GM19438 (cell line): ENCODE results near the gene NFASC.

ENCODE experiments used
- ATAC-seq: cut with Tn5 transposase; IDR thresholded peaks from one replicate; pipeline ENCODE4 v1.9.1; 2021; ENCODE audit warnings: low read depth; ENCODE audit not compliant: unreplicated experiment

Gene NFASC

DNA sequence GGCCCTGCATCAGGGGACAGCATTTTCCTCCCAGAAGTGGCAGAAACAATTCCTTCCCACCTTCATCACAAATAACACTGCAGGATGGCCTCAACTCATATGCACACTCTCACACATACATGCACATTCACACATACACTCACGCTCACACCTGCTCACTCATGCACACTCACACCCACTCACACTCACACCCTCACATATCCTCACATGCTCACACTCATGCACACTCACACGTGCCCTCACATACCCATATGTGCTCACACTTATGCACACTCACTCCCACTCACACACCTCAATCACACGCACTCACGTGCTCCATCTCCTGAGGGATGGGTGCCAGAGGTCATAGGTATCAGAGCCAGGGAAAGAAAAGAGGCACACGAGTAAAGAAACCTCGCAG is 77.1 kb downstream of the NFASC start:
- ATAC-seq, result no peak

GRCh38 chr1:204950353-204951001 is 79.8 kb downstream of the NFASC start:
- ATAC-seq, result no peak

- no peak for ATAC-seq
Measured at GRCh38 chr1:204958317-204959307, 88.0 kb downstream of the NFASC start.

DNA sequence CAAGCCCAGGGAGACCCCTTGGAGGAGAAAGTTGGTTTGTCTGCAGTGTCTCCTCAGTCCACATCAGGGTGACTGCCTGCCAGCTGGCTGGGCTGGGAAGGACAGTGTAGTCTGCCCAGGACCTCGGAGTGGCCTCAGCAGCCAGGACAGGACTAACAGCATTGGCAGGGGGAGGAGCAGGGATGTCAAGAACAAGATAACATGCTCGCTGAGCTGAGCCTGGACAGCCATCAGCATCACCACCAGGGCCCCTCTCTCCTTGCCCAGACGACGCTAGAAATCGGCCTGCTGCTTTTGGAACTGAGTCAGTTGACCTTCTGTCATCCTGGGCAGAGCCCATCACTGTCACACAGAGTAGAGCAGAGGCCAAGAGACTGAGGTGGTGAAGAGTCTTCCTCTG is 88.7 kb downstream of the NFASC start:
- no peak for ATAC-seq

DNA sequence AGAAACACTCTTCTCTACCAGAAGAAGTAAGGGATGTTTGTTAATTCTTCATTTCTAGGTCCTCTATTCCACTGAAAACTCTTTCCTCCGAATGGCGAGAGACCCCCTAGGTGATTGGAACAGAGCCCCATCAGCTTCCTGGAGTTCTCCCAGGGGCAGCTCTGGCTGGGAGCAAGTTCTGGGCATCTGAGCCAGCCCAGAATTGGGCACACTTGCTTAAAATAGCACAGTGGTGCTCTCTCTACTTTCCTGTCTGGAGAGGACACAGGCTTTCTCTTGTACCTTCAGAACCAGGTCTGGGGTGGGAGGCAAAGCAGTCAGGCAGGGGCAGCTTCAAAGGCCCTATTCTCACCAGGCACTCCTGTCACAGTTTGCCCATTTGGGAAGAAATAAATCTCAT is 89.2 kb downstream of the NFASC start:
- ATAC-seq, result no peak

- ATAC-seq, result no peak
Measured at GRCh38 chr1:204960306-204961125, 89.9 kb downstream of the NFASC start.

- no peak for ATAC-seq
Measured at GRCh38 chr1:204961765-204962419, 91.2 kb downstream of the NFASC start.

GRCh38 chr1:204962742-204963632 is 92.3 kb downstream of the NFASC start:
- ATAC-seq, result no peak

DNA sequence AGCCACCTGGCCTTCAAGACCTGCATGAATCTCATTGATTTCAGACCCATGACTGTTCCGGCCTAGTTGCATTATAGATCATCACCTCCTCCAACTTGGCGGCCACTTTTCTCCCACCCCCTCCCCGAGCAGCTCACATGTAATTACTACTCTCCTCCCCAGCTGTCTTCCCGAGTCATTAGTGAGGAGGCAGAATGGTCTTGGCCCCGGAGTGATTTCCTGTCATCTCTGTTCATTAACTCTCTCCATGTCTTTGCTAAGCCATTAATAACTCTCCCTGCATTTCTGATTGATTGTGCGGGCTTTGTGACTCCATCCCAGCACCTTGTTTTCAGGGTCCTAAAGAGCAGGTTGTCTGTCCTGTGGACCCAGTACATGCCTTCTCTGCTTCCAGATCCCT is 96.8 kb downstream of the NFASC start:
- ATAC-seq, result no peak

- no peak for ATAC-seq
Measured at GRCh38 chr1:204968135-204968534, 97.5 kb downstream of the NFASC start.

DNA sequence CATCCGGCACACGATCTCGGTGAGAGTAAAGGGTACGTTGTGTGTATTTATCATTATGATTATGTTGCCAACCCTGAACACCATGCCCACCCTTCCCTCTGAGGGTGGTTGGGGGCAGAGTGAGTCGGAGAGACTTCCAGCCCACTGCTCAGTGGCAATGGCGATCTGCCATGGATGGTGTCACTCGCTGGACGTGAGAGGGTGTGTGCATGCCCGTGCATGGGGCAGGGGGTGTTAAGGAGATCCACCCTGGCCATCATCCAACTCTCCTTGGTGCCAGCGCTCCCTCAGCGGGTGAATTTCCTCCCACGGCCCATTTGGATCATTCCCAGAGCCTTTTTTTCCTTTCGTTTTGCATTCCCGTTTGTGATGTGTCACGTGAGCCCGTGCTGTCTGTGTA is 98.3 kb downstream of the NFASC start:
- ATAC-seq, result no peak

GRCh38 chr1:204970937-204971336 is 100.3 kb downstream of the NFASC start:
- ATAC-seq, result no peak

GRCh38 chr1:204971517-204972336 is 101.1 kb downstream of the NFASC start:
- no peak for ATAC-seq

GRCh38 chr1:204972426-204972825 is 101.8 kb downstream of the NFASC start:
- no peak for ATAC-seq

- no peak for ATAC-seq
Measured at GRCh38 chr1:204973449-204973848, 102.8 kb downstream of the NFASC start.

- ATAC-seq, result no peak
Measured at GRCh38 chr1:204974327-204974726, 103.7 kb downstream of the NFASC start.

DNA sequence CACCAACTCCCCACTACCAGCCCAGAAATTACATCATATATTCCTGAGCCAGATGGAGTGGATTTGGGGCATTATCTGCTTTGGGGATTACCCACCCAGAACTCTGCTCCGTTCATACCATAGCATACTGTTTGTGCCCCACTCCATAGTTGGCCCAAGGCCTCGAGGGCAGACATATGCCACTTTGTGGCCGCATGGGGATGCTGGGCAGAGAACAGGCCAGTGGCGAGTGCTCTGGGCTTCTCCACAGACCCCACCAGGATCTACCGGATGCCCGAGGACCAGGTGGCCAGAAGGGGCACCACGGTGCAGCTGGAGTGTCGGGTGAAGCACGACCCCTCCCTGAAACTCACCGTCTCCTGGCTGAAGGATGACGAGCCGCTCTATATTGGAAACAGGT is 104.4 kb downstream of the NFASC start:
- no peak for ATAC-seq

DNA sequence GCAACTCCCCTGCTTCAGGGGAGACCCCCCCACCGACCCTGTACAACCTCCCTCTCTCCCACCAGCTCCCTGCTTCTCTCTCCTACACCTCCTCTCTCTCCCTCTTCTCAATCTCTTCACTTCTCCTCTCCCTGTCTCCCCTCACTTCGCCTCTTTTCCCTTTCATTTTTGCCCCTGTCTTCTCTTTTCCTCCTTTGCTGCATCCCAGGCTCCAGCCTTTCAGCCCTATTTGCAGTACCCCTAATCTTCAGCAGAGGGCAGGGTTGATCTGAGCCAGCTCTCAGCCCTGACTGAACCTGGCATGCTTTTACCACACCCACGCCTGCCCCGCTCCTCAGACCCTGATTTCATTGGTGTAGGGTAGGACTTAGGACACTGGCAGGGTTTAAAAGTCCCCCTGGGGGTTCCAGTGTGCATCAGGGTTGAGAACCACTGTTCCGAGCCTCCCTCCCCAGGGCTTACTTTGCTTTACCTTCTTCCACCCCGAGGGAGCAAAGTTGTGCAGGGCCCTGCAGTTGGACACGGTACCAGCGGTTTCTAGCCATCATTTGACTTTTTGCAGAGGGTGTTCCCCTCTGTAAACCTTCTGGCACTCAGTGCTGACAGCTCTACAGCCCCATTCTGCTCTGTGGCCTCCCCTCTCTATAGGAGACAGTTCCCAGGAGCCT is 105.0 kb downstream of the NFASC start:
- no peak for ATAC-seq
